LNCAP (cell line): ENCODE results near the gene PUS3.
A peak's percentile ranks its signal among the peaks of the same experiment; 100 is the strongest.

ENCODE experiments used
- TF ChIP-seq, protein P1 (sequence below): fragments of 450-650 bp; IDR thresholded peaks from 2 replicates; pipeline ENCODE4 v1.5.1; 2017; ENCODE audit warnings: mild to moderate bottlenecking

PUS3 gene

DNA sequence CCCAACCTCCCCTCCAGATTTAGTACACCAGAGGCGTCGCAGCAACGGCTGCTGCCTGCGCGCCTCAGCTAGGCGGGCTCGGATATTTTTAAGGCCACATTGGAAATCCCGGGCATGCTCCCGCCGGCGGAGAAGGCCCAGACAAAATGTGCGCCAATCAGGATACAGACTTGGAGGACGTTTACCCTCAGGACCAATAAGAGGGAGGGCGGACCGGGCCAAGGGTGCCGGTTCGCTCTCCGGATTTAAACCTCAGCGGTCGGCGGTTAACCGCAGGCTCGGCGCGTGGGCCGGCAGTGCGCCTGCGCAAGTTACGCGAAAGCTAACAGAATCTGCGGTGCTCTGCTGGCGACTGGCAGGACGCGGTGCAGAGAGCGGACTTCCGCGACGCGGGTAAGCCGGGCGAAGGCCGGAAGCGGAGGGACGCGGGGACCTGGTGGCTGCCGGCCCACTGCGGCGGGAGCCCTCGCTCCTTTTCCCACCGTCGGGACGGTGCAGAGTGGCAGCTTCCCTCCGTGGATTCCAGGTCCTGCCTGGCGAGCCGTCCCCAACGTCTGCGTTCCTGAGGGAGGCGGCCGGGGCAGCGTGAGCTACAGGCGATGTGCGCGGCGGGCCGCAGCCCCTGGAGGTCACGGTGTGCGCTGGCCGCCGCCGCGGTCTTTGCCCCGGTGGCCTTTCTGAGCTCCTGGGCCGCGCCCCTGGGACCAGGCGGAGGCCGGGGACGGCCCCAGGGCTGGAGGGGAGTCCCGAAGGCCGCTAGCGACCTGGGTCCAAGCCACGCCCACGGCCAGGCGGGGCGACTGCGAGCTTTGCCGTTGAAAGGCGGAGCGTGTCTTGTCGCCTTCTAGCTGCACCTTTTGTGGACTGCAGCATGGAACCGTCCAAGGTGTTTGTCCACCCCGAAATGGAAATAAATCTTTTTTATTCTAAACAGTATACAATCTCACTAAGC is 15.4 kb downstream of the PUS3 start, which contains the start of gene HYLS1:
Gene HYLS1 (plus strand): TSS at position 296 of the 952 bp plus-strand sequence. CDS start 11,701 bp downstream, outside the sequence.
- TF ChIP-seq, protein P1, sequence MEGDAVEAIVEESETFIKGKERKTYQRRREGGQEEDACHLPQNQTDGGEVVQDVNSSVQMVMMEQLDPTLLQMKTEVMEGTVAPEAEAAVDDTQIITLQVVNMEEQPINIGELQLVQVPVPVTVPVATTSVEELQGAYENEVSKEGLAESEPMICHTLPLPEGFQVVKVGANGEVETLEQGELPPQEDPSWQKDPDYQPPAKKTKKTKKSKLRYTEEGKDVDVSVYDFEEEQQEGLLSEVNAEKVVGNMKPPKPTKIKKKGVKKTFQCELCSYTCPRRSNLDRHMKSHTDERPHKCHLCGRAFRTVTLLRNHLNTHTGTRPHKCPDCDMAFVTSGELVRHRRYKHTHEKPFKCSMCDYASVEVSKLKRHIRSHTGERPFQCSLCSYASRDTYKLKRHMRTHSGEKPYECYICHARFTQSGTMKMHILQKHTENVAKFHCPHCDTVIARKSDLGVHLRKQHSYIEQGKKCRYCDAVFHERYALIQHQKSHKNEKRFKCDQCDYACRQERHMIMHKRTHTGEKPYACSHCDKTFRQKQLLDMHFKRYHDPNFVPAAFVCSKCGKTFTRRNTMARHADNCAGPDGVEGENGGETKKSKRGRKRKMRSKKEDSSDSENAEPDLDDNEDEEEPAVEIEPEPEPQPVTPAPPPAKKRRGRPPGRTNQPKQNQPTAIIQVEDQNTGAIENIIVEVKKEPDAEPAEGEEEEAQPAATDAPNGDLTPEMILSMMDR = no peak

DNA sequence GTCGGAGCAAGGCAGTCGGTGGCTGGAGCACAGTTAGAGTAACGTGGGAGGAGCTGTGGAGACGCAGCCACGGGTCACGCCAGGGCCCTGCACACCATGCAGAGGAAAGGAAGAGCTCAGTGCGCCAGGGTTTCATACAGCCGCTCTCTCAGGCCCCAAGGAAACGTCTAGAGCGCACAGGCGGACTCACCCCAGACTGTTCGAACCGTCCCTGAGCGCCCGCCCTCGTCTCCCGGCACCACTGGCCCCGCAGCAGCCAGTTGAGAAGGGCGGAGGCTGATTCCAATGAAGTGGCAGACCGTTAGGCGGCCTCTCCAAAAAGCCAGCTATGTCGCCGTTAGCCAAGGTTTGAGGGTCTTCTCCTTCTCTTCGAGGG is 16.0 kb downstream of the PUS3 start:
- TF ChIP-seq, protein P1 = no peak

DNA sequence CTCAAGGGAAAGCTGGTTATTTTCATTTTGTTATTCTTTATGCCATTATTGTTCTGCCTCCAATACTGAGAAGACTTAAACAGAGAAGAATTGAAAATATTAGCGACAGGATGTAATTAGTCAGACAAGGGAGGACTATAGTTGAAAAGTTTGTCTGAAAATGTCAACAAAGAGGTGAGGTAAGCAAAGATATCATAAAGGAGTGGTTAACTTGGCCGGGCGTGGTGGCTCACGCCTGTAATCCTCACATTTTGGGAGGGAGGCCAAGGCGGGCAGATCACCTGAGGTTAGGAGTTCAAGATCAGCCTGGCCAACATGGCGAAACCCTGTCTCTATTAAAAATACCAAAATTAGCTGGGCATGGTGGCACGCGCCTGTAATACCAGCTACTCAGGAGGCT is 19.6 kb downstream of the PUS3 start:
- TF ChIP-seq, protein P1 = no peak

DNA sequence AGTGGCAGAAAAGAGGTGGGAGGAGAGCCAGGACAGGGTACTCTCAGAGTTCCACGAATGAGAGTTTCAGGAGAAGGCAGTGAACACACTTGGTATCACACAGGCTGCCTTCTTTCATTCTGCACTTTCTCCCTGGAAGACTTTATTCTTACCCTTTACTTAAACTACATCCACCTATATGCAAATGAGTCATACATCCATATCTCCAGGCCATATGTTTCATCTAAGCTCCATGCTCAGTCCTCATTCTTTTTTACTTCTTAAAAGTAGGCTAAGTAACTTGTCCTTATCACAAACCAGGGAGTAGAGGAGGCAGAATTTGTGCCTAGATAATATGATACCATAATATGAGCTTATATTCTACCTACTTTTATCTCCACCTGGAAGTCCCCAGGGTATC is 21.7 kb downstream of the PUS3 start:
- TF ChIP-seq, protein P1 = no peak

DNA sequence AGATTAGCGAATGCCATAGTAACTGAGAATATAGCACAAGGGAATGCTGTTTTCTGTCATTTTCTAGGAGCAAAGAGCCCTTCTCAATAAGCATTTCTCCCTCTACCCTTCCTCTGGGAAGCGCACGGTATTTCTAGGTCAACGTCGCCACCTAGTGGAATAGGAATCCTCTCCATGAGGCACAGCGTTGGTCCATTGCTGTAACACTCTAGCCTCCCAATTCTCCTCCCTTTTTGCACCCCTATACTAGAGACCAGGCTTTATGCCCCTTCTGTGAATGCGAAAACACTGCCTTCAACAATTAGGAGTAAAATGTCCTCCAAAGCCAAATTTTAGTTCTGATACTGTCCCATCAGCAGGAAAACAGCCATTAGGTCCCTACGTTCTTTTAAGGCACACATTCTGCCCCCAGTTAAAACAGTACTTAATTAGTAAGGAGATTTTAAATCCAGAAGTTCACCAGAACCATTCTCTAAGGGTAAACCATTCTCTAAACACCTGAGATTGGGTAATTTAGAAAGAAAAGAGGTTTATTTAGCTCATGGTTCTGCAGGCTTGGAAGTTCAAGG is 28.4 kb downstream of the PUS3 start:
- TF ChIP-seq, protein P1 = peak; percentile 86

DNA sequence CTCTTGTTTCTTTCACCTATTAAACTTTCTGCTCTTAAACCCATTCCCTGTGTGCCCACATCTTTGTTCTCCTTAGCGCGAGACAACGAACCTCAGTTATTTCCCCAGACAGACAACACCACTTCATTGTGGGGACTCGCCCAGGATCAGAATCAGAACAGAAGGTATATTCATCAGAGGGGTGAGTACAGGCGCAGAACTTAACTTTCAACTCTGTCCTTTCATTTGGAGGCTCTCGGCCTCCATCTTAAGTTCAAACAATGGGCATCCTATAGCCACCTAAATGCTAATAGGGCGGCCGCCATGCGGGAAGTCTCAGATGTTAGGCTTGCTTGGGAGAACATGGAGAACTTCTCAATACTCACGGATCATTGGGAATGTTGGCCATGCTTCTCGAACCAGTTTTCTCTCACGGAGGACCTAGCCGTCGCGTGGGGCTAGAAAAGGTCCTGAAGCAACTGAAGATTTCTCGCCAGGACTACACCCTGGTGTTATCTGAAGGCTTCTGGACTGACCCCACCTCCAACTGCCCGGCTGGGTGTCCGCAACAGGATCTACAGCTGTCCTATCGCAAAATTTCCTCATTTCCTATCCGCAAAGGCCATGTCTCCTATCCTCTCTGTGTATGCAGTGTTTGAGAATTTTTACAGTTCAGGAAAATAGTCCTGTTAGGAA is 29.0 kb downstream of the PUS3 start:
- TF ChIP-seq, protein P1 = no peak

DNA sequence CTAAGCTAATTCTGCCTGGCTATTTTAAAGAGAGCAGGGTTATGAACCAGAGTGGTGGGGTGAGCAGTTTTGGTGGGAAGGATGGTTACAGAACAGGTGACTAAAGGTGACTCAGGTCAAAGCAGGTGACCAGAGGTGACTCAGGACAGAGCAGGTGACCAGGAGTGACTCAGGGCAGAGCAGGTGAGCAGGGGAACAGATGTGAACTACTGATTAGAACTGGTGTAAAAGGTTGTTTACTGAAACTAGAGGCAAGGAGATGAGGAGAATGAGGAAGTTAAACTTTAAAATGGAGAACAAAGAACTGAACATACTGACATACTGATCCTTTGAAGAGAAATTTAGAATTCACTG is 30.9 kb downstream of the PUS3 start:
- TF ChIP-seq, protein P1 = no peak
